GM19372 (cell line): ENCODE measurements around the gene HDAC9.

Experiments used
- ATAC-seq: cut with Tn5 transposase; IDR thresholded peaks from one replicate; pipeline ENCODE4 v1.9.1; 2021; ENCODE audit warnings: mild to moderate bottlenecking, low read depth, moderate library complexity; ENCODE audit not compliant: unreplicated experiment

HDAC9 gene

DNA sequence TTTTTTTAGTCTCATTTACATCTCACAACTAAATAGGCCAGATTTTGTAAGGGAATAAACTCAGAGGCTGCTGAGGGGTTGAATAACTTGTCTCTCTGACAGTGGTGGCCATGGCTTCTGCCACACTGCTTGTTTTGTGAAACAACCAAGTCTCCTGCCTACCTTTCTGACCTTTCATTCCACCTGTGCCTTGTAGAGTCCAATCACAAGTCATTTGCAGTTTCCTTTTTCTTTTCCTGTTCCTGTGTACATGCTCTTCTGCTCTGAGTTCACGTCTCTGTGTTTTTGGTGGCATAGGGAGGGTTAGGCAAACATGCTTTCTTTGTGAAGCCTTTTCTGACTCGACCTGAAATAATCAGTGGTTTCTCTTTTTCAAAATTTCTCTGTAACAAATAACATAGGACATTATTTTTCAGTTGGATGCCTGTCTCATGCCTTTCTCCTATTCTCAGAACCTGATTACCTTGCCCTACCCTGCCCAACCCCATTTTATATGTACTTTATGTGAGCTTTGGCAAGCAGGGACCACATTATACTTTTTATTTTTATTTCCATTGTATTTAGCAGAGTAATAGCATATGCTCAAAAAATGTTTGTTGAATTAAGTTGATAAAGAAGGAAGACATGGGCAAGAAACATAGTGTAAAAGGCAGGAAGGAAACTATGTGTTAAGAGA is 81.7 kb downstream of the HDAC9 start:
- no peak for ATAC-seq

DNA sequence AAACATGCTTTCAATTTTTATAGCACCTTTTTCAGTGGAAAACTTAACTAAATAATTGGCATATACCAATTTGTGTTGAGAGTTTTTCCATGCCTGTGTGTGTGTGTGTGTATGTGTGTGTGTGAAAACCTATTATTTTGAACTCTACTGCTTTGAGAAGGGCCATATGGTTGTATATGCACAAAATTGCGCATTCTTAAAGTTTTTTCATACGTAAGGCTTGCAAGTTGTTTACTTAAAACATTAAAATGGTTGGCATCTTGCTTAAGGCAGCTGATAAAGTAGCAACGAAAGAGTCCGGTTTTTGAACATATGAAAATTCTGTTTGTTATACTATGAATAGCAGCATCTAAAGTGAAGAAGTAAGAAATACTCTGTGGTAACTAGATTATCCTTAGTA is 84.1 kb downstream of the HDAC9 start:
- ATAC-seq, result no peak

DNA sequence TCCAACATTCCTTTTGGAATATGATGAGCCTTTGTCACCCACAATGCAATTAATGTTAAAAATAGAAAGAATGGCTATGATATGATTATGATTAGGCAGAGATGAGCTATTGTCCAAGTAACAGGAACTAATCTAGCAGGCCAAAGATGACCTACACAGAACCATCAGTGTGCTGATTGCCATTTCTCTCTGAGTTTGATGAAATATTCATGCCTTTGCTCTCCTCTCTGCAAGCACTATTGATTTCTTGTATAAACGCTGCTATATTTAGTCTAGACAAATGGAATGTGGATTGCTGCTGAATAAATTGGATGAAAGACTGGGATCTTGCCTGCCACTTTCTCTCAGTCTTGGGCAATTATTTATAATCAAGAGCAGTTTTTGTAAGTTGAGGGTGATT is 85.4 kb downstream of the HDAC9 start:
- ATAC-seq, result no peak

DNA sequence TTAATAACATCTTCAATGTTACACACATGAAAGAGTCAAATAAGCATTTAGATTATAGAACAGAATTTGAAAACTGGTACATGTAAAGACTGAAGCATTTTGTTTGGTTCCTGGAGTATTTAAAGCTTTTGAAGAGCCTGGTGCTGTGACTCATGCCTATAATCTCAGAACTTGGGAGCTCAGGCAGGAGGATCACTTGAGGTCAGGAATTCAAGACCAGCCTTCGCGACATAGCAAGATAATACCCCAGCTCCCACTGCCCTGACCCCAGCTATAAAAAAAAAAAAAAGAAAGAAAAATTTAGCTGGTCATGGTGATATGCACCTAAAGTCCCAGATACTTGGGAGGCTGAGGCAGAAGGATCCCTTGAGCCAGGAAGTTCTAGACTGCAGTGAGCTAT is 87.8 kb downstream of the HDAC9 start:
- ATAC-seq, result no peak

DNA sequence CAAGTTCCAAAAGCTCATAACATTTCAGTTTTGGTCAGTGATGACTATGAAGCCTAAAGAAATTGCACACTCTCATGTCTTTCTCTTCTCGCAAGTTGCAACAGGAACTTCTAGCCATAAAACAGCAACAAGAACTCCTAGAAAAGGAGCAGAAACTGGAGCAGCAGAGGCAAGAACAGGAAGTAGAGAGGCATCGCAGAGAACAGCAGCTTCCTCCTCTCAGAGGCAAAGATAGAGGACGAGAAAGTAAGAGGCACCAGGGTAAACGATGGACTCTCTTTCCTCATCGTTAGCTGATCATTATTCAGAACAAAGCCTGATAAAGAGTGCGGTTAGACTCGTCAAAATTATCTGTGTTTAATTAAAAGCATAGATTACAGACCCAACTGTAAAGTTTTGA is 94.7 kb downstream of the HDAC9 start:
- no peak for ATAC-seq

DNA sequence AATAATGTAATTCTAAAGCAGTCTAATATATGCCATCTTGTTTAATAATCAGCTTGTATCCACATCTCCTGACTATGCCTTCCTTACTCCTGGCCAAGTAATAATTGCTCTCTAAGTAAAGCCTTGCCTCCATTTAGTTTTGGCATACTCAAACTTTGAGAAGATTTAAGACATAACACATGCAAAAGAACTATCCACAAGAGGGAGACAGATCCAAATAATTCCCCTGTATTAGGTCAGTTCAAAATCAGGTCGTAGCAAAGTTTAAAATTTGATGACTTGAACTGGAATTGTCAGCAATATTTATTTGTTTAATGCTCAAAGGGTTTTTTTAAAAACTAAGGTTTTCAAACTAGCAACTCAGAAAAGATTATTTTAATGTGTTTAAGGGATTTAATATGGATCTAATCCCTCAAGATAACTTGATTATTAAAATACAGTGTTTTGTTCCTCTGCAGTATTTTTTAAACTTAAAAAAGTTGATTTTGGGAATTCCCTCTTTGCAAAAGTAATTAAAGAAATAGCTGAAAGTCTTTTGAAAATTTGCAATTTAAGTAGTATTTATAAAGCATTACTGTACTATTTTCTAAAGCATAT is 95.3 kb downstream of the HDAC9 start:
- no peak for ATAC-seq

DNA sequence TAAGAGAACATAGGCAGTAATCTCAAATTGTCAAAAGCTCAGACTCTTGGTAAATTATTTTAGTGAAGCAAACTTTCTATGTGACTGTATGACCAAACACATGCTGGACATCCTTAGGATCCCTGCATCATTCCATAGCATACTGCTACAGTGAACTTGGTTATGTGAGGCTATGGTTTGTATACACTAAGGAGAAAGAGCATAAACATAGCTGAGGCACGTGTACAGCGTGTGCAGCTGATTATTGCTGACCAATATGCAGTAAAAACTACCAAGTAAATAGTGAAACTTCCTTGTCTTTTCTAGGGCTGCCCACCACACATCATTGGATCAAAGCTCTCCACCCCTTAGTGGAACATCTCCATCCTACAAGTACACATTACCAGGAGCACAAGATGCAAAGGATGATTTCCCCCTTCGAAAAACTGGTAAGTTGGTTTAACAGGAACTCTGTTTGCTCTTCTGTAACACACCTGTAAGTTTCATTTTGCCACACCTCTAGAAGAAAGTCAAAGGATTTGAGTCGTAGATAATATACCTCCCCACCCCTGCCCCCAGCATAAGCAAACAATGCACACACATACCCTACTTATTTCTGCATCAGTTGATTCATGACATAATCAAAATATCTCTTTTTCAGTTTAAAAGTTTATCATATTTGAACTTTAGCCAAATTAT is 98.2 kb downstream of the HDAC9 start:
- no peak for ATAC-seq

DNA sequence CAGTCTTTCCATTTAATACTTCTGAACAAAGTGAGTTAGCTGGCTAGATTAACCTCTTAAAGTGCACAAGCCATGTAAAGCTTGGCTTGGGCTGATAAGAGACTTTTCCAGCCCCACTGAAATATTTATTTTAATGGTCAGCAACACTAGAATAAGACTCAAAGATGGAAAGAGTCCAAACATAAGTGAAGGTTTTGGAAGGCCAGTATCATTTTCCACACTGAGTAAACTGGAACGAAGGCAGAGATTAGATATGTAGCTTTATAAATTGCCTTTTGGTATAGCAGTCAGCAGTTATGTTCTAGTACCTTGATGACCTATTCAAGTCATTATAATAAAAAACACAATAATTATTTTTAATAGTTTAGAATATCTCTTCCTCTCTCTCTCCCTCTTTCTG is 102.2 kb downstream of the HDAC9 start:
- no peak for ATAC-seq

DNA sequence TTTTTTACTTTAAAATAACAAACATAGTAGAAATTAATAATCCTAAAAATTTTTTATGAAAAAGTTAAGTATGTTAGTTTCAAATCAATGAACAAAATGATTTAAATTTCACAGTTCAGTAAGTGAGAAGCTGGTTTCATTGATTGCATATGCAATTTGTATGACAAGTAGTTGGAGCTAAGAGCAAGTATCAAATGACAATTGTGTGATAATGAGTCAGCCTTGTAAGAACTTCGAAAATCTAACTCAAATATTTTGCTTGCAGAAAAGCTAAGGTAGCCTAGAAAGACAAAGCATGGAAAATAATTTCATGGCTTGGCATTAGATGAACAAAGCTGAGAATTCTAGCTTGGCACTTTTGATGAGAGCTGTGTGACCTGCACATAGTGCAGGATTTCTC is 111.5 kb downstream of the HDAC9 start:
- no peak for ATAC-seq

DNA sequence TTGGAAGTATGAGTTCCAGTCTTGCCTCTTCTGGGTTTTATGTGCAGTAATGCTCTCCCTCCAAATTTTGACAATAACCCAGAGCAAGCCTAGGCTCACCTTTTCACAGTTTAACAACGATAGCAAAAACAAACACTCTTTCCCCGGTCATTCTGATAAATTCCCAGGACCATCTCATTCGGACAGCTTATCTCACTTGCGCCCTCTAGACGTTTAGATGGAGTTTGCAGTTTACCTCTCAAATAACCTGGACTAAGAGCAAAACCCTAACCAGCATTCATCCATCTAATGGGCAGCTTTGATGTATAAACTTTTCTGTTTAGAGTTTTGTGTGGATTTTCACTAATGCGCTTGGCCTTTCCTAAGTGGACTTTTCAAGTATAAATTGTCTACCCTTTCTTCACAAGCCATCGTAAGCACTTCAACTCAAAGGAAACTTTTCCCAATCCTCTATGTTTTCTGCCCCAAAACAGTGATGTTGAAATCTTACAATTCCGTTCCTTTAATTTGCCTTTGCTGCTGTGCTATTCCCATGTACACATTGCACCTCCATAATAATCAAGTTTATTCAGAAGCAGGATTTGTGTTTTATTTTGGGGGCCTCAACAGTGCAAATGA is 114.9 kb downstream of the HDAC9 start:
- no peak for ATAC-seq

DNA sequence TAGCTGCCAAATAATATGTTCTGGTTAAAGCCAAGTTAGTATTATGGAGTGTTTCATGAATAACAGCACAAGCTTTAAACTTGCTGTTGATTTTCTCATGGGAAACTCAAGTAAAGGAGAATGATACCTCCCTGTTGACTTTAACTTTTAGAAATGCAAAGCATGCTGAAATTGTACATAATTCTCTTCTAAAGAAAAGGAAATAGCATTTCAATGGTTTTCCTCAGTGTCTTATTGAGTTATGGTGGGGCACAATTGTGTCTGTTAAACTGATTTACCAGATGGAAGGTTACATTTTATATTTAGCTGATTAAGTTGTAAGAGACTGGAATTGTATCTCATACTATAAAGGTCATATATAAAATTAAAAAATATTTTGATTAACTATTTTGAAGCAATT is 119.3 kb downstream of the HDAC9 start:
- ATAC-seq, result no peak

DNA sequence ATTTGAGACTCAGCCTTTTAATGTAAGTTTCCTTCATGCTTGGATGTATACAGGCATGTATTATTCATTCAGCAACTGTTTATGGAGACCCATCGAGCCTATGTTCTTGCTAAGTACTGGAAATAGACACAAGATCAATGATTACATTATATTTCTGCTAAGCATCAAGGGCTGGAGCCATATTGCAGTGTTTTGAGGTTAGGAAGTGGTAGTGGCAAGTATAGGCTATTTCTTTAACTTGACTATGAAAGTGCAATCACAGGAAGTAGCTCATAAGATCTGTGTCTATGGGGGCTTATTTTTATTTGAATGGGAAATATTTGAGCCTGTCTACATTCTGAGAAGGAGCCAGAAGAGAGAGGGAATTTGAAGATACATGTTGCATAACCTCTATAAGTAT is 123.8 kb downstream of the HDAC9 start:
- no peak for ATAC-seq

DNA sequence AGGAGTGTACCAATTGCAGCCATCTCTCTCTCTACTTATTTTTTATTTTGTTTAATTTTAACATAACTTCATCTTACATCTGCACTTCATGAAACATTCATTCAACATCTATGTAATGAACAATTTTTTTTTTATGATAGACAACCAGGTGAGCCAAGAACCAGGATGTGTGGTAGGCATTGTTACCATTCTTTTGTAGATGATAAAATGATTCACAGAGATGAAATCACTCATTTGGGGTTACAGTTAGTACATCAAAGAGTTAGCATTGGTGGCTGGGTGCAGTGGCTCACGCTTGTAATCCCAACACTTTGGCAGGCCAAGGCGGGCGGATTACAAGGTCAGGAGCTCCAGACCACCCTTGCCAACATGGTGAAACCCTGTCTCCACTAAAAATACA is 127.8 kb downstream of the HDAC9 start:
- ATAC-seq, result no peak

DNA sequence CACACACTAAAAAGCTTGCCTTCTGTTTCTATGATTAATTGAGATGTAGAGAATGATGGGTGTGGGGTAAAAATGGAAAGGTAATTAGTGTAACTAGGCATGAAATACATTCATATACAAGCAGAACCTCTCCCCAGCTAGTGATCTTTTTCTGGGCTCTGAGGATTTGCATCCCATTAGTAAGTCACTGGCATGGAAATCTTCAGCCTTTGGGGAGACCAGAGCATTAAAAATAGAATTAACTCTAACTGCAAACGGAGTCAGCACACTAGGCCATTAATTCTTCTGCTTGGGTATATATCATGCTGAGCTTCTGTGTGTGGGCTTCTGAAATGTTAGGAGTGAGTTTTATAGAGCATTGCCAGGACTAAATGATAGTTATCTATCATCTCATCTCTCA is 128.9 kb downstream of the HDAC9 start:
- no peak for ATAC-seq

DNA sequence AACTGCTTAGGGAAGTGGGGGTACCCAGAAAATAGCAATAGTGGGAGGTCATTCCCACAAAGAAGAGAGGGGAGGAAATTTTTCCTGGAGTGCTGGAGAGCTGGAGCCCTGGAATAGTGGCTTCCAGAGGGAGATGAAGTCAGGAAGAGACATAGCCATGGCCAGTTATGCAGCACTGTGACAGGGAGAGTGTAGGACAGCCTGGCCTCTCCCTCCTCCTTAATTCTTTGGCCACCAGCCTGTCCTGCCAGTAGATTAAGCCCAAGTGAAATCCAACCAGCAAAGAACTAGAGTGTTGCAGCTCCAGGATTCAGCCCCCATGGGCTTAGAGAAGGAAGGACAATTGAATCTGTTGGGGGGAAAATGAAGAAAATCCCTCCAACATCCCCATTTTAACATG is 130.5 kb downstream of the HDAC9 start:
- ATAC-seq, result no peak

DNA sequence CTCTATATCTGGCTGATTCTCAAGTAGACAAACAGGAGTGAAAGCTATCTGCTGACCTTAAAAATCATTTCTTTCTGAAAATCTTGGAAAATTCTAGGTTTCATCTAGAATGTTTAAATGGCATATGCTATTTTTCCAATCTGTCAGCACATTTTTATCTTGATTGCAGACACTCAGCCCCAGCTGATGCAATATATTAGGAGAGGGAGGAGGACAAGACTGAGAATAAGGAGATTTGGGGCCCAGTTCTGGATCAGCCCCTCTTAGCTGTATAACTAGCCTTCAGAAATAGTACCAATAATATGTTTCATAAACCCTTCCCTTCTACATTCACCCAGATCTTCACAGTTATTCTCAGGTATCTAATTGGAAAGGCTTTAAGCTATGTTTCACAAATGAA is 131.2 kb downstream of the HDAC9 start:
- ATAC-seq, result no peak

DNA sequence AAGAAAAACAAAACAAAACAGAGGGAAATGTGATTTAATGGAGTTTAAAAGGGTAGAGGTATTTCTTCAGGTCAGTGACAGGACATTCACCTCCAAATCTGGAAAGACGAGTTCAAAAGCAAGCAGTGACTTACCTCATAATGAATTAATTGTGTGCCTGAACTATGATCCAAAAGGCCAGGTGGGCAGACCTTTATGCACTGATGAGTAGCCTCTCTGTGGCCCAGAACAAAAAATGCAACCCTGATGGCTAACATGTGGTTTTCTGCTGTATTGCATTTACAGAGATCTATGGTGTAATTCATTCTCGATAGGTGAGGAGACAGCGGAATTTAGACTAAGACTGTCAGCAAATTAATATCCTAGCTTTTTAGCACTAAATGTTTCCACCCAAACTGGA is 142.0 kb downstream of the HDAC9 start:
- ATAC-seq, result no peak

DNA sequence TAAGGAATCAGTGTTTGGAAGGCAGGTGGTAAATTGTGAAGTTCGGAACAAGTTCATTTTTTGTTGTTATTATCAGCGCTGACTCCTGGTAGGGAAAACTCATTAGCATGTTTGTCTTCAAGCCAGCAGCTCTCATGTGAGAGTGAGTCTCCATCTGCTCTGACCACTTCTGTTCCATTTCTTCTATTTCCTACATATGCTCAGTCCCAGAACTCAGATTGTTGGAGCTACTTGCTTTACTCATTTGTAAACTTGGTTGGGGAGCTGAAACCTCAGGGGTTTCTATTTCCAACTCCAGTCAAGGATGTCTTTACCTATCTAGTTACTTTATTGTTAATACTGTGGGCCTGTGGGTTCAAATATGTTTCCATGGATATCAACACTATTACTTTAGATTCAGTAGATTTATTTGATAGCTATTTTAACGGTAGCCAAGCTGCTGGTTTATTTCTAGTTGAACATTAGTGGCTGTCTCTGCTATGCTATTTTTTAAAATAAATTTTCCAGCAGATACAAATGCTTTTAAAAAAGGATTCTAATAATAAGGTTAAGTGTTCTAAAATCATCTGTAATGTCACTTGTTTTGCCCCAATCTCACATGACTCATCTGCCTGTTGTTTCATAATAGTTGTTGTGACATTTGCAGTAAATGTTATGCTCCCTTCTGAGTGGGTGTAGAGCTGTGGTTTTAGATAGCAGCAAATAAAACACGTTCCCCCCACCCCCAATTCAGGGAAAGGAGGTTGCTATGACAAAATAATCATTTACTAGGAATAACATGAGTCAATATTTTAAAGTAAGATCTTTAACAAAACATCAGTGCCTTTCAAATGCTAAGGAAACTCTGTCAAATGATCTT is 143.3 kb downstream of the HDAC9 start:
- no peak for ATAC-seq

DNA sequence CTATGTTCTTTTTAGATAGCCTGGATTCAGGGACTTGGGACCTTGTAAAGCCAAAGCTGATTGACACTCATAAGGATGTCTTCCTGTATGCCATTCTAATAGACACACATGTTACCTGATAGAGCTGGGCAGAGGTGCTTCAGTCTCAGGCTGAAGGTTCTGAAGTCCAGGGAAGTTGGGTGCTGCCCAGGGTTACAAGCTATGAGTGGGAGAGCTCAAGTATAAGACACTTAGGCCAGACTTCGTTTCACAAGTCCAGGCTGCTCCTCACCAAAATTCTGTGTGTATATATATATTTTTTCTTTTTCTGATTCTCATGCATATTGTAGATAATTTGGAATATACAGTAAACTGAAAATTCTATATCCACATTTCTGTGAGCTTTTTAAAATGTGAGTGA is 144.2 kb downstream of the HDAC9 start:
- no peak for ATAC-seq

DNA sequence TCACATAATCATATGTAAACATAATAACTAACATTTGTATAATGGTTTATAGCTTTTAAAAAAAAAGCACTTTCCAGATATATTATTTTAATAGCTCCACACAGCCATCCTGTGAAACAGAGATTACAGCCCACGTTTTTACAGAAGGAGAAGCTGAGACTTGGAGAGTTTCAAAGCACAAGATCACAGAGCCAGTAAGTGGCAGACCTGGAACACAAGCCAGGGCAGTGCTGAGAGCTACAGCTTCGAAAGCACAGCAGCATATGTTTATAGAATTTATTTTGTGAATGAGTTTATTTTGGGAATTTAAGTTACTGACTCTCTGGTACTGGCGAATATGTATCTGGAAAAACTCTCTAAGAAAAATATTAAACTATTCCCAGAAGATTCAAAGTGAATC is 149.4 kb downstream of the HDAC9 start:
- ATAC-seq, result no peak

DNA sequence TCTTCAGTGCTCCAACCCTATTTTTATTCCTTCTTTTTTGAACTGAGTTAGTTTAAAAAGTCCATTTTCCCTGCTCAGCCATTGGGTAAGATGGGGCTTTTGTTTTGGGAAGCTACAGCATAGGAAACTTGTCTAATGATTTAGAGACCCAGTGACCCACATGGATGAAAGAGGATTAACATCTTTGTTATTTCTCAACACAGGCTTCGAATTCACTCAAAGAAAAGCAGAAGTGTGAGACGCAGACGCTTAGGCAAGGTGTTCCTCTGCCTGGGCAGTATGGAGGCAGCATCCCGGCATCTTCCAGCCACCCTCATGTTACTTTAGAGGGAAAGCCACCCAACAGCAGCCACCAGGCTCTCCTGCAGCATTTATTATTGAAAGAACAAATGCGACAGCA is 152.0 kb downstream of the HDAC9 start:
- ATAC-seq, result no peak
